Measurements from ENCODE around the gene PCDHGA6.

DNA sequence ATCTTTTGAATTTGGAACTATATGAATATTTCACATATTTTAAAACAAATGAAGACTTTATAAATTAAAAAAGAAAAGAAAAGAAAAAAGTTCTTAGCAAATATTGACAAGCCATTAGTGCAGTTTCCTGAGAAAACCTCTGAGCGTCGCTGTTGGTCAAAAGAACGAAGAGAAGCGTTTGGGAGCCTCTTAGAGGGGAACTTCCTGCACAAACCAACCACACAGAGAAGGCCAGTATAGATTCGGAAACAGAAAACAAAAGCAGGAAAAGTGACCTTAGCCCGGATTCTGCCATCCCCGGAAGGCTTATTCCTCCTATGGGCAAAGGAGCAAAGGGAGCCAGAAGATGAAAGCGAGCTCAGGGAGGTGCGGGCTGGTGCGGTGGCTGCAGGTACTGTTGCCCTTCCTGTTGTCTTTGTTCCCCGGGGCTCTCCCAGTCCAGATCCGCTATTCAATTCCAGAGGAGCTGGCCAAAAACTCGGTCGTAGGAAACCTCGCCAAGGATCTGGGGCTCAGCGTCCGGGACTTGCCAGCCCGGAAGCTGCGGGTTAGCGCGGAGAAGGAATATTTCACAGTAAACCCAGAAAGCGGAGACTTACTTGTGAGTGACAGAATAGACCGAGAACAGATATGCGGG is 13.8 kb upstream of the PCDHGA6 start, which contains the start of gene PCDHGB2:
- TF ChIP-seq, protein P1, sequence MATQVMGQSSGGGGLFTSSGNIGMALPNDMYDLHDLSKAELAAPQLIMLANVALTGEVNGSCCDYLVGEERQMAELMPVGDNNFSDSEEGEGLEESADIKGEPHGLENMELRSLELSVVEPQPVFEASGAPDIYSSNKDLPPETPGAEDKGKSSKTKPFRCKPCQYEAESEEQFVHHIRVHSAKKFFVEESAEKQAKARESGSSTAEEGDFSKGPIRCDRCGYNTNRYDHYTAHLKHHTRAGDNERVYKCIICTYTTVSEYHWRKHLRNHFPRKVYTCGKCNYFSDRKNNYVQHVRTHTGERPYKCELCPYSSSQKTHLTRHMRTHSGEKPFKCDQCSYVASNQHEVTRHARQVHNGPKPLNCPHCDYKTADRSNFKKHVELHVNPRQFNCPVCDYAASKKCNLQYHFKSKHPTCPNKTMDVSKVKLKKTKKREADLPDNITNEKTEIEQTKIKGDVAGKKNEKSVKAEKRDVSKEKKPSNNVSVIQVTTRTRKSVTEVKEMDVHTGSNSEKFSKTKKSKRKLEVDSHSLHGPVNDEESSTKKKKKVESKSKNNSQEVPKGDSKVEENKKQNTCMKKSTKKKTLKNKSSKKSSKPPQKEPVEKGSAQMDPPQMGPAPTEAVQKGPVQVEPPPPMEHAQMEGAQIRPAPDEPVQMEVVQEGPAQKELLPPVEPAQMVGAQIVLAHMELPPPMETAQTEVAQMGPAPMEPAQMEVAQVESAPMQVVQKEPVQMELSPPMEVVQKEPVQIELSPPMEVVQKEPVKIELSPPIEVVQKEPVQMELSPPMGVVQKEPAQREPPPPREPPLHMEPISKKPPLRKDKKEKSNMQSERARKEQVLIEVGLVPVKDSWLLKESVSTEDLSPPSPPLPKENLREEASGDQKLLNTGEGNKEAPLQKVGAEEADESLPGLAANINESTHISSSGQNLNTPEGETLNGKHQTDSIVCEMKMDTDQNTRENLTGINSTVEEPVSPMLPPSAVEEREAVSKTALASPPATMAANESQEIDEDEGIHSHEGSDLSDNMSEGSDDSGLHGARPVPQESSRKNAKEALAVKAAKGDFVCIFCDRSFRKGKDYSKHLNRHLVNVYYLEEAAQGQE (IDR thresholded peaks at IDR 0.05; ENCODE audit: borderline replicate concordance): no peak
- no peak for TF ChIP-seq POLR2AphosphoS5 (IDR thresholded peaks at IDR 0.05)
- TF ChIP-seq EZH2 (IDR thresholded peaks at IDR 0.05; ENCODE audit: borderline replicate concordance, insufficient read depth, low read length, poor library complexity, severe bottlenecking): no peak
- TF ChIP-seq, protein P2, sequence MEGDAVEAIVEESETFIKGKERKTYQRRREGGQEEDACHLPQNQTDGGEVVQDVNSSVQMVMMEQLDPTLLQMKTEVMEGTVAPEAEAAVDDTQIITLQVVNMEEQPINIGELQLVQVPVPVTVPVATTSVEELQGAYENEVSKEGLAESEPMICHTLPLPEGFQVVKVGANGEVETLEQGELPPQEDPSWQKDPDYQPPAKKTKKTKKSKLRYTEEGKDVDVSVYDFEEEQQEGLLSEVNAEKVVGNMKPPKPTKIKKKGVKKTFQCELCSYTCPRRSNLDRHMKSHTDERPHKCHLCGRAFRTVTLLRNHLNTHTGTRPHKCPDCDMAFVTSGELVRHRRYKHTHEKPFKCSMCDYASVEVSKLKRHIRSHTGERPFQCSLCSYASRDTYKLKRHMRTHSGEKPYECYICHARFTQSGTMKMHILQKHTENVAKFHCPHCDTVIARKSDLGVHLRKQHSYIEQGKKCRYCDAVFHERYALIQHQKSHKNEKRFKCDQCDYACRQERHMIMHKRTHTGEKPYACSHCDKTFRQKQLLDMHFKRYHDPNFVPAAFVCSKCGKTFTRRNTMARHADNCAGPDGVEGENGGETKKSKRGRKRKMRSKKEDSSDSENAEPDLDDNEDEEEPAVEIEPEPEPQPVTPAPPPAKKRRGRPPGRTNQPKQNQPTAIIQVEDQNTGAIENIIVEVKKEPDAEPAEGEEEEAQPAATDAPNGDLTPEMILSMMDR (IDR thresholded peaks at IDR 0.05; ENCODE audit: poor library complexity, severe bottlenecking): no peak
- TF ChIP-seq SMC3 (conservative IDR thresholded peaks at IDR 0.05; ENCODE audit: poor library complexity): no peak
- no peak for TF ChIP-seq EP300 (conservative IDR thresholded peaks at IDR 0.05; ENCODE audit: poor library complexity, severe bottlenecking)
- TF ChIP-seq TAF1 (IDR thresholded peaks at IDR 0.05; ENCODE audit: low read depth): no peak
- no peak for TF ChIP-seq RAD21 (conservative IDR thresholded peaks at IDR 0.05)
